ENCODE measurements around the gene ST3GAL4.

ST3GAL4 gene

DNA sequence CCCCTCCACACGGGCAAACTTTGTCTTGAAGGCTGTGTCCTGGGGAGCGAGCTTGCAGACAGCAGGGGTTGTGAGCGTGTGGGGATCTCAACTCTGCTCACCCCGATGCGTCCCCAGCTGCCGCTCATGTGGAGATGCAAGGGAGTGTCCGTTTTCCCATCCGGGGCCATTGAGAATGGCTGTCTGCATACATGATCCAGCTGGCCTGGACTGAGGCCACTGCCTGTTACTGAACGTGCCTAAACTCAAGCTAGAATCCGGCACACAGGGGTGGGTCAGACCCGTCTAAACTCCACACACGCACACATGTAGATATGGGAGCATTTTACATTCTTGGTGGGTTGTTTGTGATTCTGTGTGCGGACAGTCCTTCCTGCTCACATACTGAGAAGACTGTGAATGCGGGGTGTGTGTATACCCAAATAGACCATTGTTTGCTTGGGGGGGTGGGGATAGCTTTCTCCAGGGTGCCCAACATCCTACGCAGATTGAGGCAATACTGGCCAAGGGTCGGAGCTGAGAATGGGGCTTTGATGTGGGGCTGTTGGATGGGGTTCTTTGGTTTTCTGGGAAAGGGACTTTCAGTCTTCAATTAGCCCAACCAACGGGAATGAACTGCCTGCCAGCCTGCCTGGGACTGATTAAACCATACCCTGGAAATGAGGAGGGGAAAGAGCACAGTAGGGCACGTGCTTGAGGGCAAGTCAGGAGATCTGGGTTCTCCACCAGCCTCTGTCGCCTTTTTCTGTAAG, 60.4 kb downstream of the ST3GAL4 start:
- no peak overlapping the region for H3K27ac ChIP-seq (ENCODE audit: low read length)
- DNase-seq (ENCODE audit: low read depth, low spot score): no peak
- H3K27me3 ChIP-seq (ENCODE audit: control insufficient read depth, insufficient read depth, low read length): no peaks in the 10 kb centered on the region
- H3K4me3 ChIP-seq (ENCODE audit: low read length): no peak overlapping the region
- H3K4me1 ChIP-seq (ENCODE audit: control insufficient read depth, insufficient read depth, low read length): no peaks in the 10 kb centered on the region; the same call in 1 of the 2 replicates
- H3K9me3 ChIP-seq (ENCODE audit: control insufficient read depth, insufficient read depth, low read length): no peaks in the 10 kb centered on the region
- H3K36me3 ChIP-seq (ENCODE audit: control insufficient read depth, insufficient read depth, low read length): no peaks in the 10 kb centered on the region
- WGBS (ENCODE audit: insufficient coverage, insufficient read length): no CpG with 5 or more reads among the region's 19 CpGs

DNA sequence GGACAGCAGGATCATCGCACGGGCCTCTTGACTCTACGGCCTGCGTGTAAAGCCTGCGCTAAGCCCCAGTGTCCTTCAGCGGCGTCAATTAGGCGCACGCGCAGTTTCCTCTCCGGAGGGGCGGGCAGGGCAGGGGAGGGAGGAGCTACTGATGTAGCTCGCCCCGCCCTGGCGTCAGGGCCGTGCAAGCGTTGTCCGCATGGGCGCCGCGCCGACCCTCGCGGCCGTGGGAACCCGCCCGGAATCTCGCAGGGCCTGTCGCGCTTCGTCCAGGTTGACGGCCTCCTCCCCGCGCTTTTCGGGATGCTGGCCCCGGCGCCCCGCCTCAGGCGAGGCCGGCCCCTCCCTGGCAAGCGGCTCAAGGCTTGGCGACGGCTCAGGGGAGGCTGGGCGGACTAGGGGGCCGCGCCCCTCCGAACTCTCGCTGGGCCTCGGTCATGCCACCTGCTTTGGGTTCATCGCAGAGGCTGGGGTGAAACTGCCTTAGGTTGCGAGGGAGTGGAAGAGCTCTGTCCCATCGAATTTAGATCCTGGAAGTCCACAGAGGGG, 61.1 kb downstream of the ST3GAL4 start:
- no peak overlapping the region for H3K27ac ChIP-seq (ENCODE audit: low read length)
- DNase-seq (ENCODE audit: low read depth, low spot score): no peak
- H3K9me3 ChIP-seq (ENCODE audit: control insufficient read depth, insufficient read depth, low read length): no peaks in the 10 kb centered on the region
- no CpG with 5 or more reads among the region's 52 CpGs for WGBS (ENCODE audit: insufficient coverage, insufficient read length)
- peak overlapping the region; percentile 30; the same call in 1 of the 2 replicates for H3K4me3 ChIP-seq (ENCODE audit: low read length)
- no peaks in the 10 kb centered on the region for H3K36me3 ChIP-seq (ENCODE audit: control insufficient read depth, insufficient read depth, low read length)
- no peaks in the 10 kb centered on the region; the same call in 1 of the 2 replicates for H3K4me1 ChIP-seq (ENCODE audit: control insufficient read depth, insufficient read depth, low read length)
- H3K27me3 ChIP-seq (ENCODE audit: control insufficient read depth, insufficient read depth, low read length): no peaks in the 10 kb centered on the region

GRCh38 chr11:126417091-126417862, 61.8 kb downstream of the ST3GAL4 start:
- no peaks in the 10 kb centered on the region for H3K36me3 ChIP-seq (ENCODE audit: control insufficient read depth, insufficient read depth, low read length)
- no peak overlapping the region for H3K27ac ChIP-seq (ENCODE audit: low read length)
- H3K4me1 ChIP-seq (ENCODE audit: control insufficient read depth, insufficient read depth, low read length): no peaks in the 10 kb centered on the region; the same call in 1 of the 2 replicates
- H3K27me3 ChIP-seq (ENCODE audit: control insufficient read depth, insufficient read depth, low read length): no peaks in the 10 kb centered on the region
- no CpG with 5 or more reads among the region's 12 CpGs for WGBS (ENCODE audit: insufficient coverage, insufficient read length)
- no peak overlapping the region; the same call in 1 of the 2 replicates for H3K4me3 ChIP-seq (ENCODE audit: low read length)
- no peaks in the 10 kb centered on the region for H3K9me3 ChIP-seq (ENCODE audit: control insufficient read depth, insufficient read depth, low read length)
- DNase-seq (ENCODE audit: low read depth, low spot score): no peak

DNA sequence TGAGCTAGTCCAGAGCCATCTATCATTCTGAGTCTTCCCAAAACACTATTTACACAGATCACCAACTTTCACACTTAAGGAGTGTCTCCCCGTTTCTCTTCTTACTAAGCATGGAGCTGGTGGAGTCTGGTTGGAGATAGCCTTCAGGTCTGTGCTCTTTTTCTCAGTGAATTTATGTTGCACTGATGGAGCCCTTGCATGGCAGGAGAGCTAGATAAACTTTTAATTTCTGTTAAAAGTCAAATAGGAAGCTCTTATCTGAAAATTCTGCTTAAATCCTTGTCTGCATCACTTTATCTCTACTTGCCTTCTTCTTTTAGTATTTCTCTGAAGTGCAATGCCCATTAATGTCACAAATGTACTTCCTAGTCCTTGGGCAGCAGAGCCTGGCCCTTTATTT, 63.4 kb downstream of the ST3GAL4 start:
- Histone ChIP-seq H3K36me3 (ENCODE audit: control insufficient read depth, insufficient read depth, low read length) (no peaks in the 10 kb centered on the region), H3K27me3 (ENCODE audit: control insufficient read depth, insufficient read depth, low read length) (no peaks in the 10 kb centered on the region), H3K4me3 (ENCODE audit: low read length) (no peak overlapping the region), H3K4me1 (ENCODE audit: control insufficient read depth, insufficient read depth, low read length) (no peaks in the 10 kb centered on the region; the same call in 1 of the 2 replicates), H3K9me3 (ENCODE audit: control insufficient read depth, insufficient read depth, low read length) (no peaks in the 10 kb centered on the region), H3K27ac (ENCODE audit: low read length) (no peak overlapping the region)
- WGBS (ENCODE audit: insufficient coverage, insufficient read length): no CpG with 5 or more reads among the region's 1 CpG
- no peak for DNase-seq (ENCODE audit: low read depth, low spot score)

- DNase-seq (ENCODE audit: low read depth, low spot score): no peak
- Histone ChIP-seq H3K4me3 (ENCODE audit: low read length) (no peak overlapping the region), H3K4me1 (ENCODE audit: control insufficient read depth, insufficient read depth, low read length) (no peaks in the 10 kb centered on the region; the same call in 1 of the 2 replicates), H3K9me3 (ENCODE audit: control insufficient read depth, insufficient read depth, low read length) (no peaks in the 10 kb centered on the region), H3K27me3 (ENCODE audit: control insufficient read depth, insufficient read depth, low read length) (no peaks in the 10 kb centered on the region), H3K27ac (ENCODE audit: low read length) (no peak overlapping the region), H3K36me3 (ENCODE audit: control insufficient read depth, insufficient read depth, low read length) (no peaks in the 10 kb centered on the region)
- no CpG with 5 or more reads among the region's 11 CpGs for WGBS (ENCODE audit: insufficient coverage, insufficient read length)
Observed at GRCh38 chr11:126419801-126420697, 64.6 kb downstream of the ST3GAL4 start.

GRCh38 chr11:126420698-126421256, 65.3 kb downstream of the ST3GAL4 start:
- no peak overlapping the region for H3K27ac ChIP-seq (ENCODE audit: low read length)
- H3K36me3 ChIP-seq (ENCODE audit: control insufficient read depth, insufficient read depth, low read length): no peaks in the 10 kb centered on the region
- DNase-seq (ENCODE audit: low read depth, low spot score): no peak
- no peak overlapping the region for H3K4me3 ChIP-seq (ENCODE audit: low read length)
- H3K27me3 ChIP-seq (ENCODE audit: control insufficient read depth, insufficient read depth, low read length): no peaks in the 10 kb centered on the region
- H3K9me3 ChIP-seq (ENCODE audit: control insufficient read depth, insufficient read depth, low read length): no peaks in the 10 kb centered on the region
- no CpG with 5 or more reads among the region's 6 CpGs for WGBS (ENCODE audit: insufficient coverage, insufficient read length)
- H3K4me1 ChIP-seq (ENCODE audit: control insufficient read depth, insufficient read depth, low read length): no peaks in the 10 kb centered on the region; the same call in 1 of the 2 replicates

DNA sequence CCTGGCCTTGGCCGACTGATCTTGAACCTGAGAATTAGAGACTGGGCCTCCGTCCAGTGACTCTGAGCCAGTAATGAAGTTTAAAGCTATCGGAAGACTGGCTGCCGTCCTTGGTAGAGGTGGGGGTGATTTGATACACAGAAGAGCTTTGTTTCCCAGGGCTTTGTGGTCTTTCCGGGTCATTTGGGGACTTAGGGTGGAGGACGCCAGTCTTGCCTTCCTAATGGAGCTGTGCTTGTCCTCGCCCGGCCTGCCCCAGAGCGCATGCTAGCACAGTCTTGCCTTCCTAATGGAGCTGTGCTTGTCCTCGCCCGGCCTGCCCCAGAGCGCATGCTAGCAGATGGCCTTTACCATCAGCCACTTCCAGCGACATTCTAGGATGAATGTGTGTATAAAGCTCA, 65.8 kb downstream of the ST3GAL4 start:
- no peak overlapping the region for H3K27ac ChIP-seq (ENCODE audit: low read length)
- DNase-seq (ENCODE audit: low read depth, low spot score): no peak
- no peaks in the 10 kb centered on the region for H3K9me3 ChIP-seq (ENCODE audit: control insufficient read depth, insufficient read depth, low read length)
- H3K4me1 ChIP-seq (ENCODE audit: control insufficient read depth, insufficient read depth, low read length): no peaks in the 10 kb centered on the region; the same call in 1 of the 2 replicates
- H3K27me3 ChIP-seq (ENCODE audit: control insufficient read depth, insufficient read depth, low read length): no peaks in the 10 kb centered on the region
- no peak overlapping the region for H3K4me3 ChIP-seq (ENCODE audit: low read length)
- no CpG with 5 or more reads among the region's 13 CpGs for WGBS (ENCODE audit: insufficient coverage, insufficient read length)
- no peaks in the 10 kb centered on the region for H3K36me3 ChIP-seq (ENCODE audit: control insufficient read depth, insufficient read depth, low read length)

DNA sequence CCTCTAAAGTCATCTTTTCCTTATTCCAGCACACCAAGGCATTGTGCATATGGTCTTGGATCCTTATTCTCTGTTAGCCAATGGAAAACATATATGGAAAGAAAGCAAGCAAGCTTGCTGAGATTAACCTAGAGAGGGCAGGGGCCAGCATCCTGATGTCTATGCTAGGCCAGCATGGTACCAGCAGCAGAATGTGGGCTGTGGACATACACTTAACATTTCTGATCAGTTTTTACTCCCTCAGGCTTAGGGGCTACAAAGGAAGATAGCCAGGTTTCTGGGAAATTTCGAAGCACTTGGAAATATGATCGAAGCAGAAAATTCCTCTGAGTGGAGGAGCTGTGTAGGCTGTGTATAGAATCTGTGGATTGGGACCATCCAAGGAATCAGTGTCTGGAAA, 67.0 kb downstream of the ST3GAL4 start:
- H3K36me3 ChIP-seq (ENCODE audit: control insufficient read depth, insufficient read depth, low read length): no peaks in the 10 kb centered on the region
- H3K27ac ChIP-seq (ENCODE audit: low read length): no peak overlapping the region
- H3K9me3 ChIP-seq (ENCODE audit: control insufficient read depth, insufficient read depth, low read length): no peaks in the 10 kb centered on the region
- no peak for DNase-seq (ENCODE audit: low read depth, low spot score)
- no peak overlapping the region for H3K4me3 ChIP-seq (ENCODE audit: low read length)
- no peaks in the 10 kb centered on the region for H3K27me3 ChIP-seq (ENCODE audit: control insufficient read depth, insufficient read depth, low read length)
- WGBS (ENCODE audit: insufficient coverage, insufficient read length): no CpG with 5 or more reads among the region's 2 CpGs
- H3K4me1 ChIP-seq (ENCODE audit: control insufficient read depth, insufficient read depth, low read length): no peaks in the 10 kb centered on the region

DNA sequence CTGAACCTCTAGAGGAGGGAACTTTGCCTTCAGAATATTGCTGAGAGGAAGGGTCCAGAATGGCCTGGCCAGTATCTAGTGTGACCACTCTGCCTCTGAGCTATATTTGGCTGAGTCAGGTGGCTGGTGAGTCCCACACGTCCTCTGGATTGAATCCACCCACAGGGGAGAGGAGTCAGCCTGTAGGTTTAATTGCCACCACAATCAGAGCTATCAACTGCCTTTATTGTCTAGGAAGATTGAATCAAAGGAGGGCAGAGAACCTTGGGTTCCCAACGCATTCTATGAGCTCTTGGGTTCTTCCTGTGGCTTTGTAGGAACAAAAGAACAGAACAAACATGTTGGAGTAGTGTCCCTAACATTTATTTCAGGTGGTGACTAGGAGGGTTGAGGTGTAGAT, 67.7 kb downstream of the ST3GAL4 start:
- whole genome bisulfite sequencing (ENCODE audit: insufficient coverage, insufficient read length): no CpG with 5 or more reads among the region's 2 CpGs
- Histone ChIP-seq H3K27me3 (ENCODE audit: control insufficient read depth, insufficient read depth, low read length) (no peaks in the 10 kb centered on the region), H3K4me3 (ENCODE audit: low read length) (no peak overlapping the region), H3K4me1 (ENCODE audit: control insufficient read depth, insufficient read depth, low read length) (no peaks in the 10 kb centered on the region), H3K36me3 (ENCODE audit: control insufficient read depth, insufficient read depth, low read length) (no peaks in the 10 kb centered on the region), H3K9me3 (ENCODE audit: control insufficient read depth, insufficient read depth, low read length) (no peaks in the 10 kb centered on the region), H3K27ac (ENCODE audit: low read length) (no peak overlapping the region)
- DNase-seq (ENCODE audit: low read depth, low spot score): no peak
